BLaER1 (cell line): ENCODE results near the gene VAMP4.
A peak's percentile ranks its signal among the peaks of the same experiment; 100 is the strongest.

Experiments used
- H3K27ac ChIP-seq: shearing (Covaris generic); formaldehyde crosslinking; 2 replicates; pipeline ENCODE4 v1.8.1; 2022
- H3K27me3 ChIP-seq: shearing (Covaris generic); formaldehyde crosslinking; 2 replicates; pipeline ENCODE4 v1.8.1; 2022
- H3K36me3 ChIP-seq: shearing (Covaris generic); formaldehyde crosslinking; 2 replicates; pipeline ENCODE4 v1.8.1; 2022
- H3K4me1 ChIP-seq: shearing (Covaris generic); formaldehyde crosslinking; 2 replicates; pipeline ENCODE4 v1.8.1; 2022
- H3K4me2 ChIP-seq: shearing (Covaris generic); formaldehyde crosslinking; 2 replicates; pipeline ENCODE4 v1.8.1; 2022
- H3K4me3 ChIP-seq: shearing (Covaris generic); formaldehyde crosslinking; 2 replicates; pipeline ENCODE4 v1.8.1; 2022
- H3K9ac ChIP-seq: shearing (Covaris generic); formaldehyde crosslinking; 2 replicates; pipeline ENCODE4 v1.8.1; 2022
- H3K9me3 ChIP-seq: shearing (Covaris generic); formaldehyde crosslinking; 2 replicates; pipeline ENCODE4 v1.8.1; 2022
- H4K20me1 ChIP-seq: shearing (Covaris generic); formaldehyde crosslinking; 2 replicates; pipeline ENCODE4 v1.8.1; 2022
- Cebpa-rat ChIP-seq: shearing (Covaris generic); IDR thresholded peaks from 2 replicates; pipeline ENCODE4 v1.8.1; 2022

VAMP4 gene, protein sequence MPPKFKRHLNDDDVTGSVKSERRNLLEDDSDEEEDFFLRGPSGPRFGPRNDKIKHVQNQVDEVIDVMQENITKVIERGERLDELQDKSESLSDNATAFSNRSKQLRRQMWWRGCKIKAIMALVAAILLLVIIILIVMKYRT

GRCh38 chr1:171741872-171742576 lies at the start of gene VAMP4:
Gene VAMP4, minus strand, starts transcription at chr1:171742065. Its CDS starts 3,651 bp downstream, at chr1:171738414.
- Histone ChIP-seq H3K9ac (peak within 1 kb of the TSS; percentile 89), H3K4me3 (peak within 1 kb of the TSS; percentile 90), H3K27ac (peak within 1 kb of the TSS; percentile 88), H3K4me2 (peak within 1 kb of the TSS; percentile 92), H3K27me3 (no peaks in the 10 kb centered on the region), H3K36me3 (peaks cover 18% of the 10 kb centered on the region), H3K9me3 (no peaks in the 10 kb centered on the region), H4K20me1 (no peaks in the 10 kb centered on the region; the same call in 1 of the 2 replicates), H3K4me1 (peaks cover 25% of the 10 kb centered on the region)
- no peak for TF ChIP-seq Cebpa-rat

DNA sequence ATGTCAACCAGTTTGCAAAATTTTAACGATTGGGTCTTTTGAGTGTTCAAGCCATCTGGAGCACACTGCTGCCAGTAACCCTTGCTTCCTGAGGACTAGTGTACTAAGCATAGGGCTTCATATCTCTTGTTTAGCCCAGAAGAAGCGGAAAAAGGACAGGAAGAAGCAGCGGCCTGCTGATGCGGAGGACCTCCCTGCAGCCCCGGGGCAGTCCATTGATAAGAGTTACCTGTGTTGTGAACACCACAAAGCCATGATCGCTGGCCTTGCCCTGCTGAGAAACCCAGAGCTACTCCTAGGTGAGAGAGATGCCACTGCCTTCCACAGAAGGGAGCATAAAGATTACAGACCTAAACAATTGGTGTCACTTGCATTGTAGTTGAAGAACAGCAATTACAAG lies 48.5 kb upstream of the VAMP4 start:
- no peak overlapping the region for H3K27ac ChIP-seq
- H3K4me2 ChIP-seq = no peak overlapping the region
- no peak overlapping the region for H3K9ac ChIP-seq
- no peaks in the 10 kb centered on the region for H3K9me3 ChIP-seq
- peaks cover 12% of the 10 kb centered on the region for H3K4me1 ChIP-seq
- peaks cover 26% of the 10 kb centered on the region for H4K20me1 ChIP-seq
- H3K27me3 ChIP-seq = no peaks in the 10 kb centered on the region
- TF ChIP-seq Cebpa-rat = no peak
- no peak overlapping the region for H3K4me3 ChIP-seq
- peaks cover 98% of the 10 kb centered on the region for H3K36me3 ChIP-seq

DNA sequence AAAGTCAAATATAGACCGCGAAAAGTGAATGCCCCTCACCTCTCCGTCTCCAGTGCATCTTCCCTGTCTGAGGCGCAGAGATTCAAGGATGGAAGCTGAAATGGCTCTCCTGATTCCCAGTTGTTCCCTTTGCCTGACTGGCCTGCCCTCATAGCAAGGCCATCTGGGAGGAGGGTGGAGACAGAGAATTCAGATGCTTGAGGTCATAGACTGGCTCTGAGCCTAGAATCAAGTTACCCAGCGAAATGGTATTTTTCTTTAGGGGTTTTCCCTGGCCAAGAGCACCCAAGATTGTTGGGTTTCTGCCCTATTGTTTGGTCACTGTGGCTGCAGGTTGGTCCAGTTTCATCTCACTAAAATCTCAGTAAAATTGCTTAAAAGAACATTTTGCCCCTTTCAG lies 46.8 kb upstream of the VAMP4 start:
- Histone ChIP-seq H3K4me3 (no peak overlapping the region), H3K4me1 (peaks cover 21% of the 10 kb centered on the region), H3K9me3 (no peaks in the 10 kb centered on the region), H4K20me1 (peaks cover 39% of the 10 kb centered on the region), H3K9ac (no peak overlapping the region), H3K4me2 (no peak overlapping the region), H3K36me3 (peaks cover 98% of the 10 kb centered on the region), H3K27ac (no peak overlapping the region), H3K27me3 (no peaks in the 10 kb centered on the region)
- TF ChIP-seq Cebpa-rat = no peak

DNA sequence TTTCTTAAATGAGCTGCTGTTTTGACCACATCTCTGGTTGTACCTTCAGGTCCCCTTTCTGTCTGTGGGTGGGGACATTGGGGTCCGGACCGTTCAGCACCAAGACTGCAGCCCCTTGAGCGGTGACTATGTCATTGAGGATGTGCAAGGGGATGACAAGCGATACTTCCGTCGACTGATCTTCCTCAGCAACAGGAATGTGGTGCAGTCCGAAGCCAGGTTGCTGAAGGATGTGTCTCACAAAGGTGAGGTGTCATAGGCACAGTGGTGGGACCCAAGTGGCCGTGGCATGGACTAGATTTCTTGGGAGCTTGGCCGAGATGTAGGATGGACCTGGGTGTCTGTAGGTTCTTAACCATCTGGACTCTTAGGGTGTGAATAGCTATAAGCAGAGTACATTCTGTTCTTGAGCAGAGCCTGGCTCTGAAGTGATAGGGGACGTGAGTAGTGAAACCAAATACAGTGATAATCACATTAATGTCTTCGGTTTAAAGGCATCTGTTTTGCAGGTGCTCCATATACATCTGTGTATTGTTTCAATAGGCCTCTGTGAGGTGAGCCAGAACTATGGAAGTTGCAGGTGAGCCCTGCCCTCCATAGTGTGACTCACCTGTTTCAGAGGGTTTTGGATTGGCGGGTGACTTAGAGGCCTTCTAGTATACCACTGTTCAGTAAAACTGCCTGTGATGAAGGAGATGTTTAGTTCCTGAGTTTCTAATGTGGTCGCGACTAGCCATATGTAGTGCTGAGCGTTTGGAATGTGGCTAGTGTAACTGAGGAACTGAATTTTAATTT lies 46.0 kb upstream of the VAMP4 start:
- Histone ChIP-seq H3K4me1 (peaks cover 27% of the 10 kb centered on the region), H3K9me3 (no peaks in the 10 kb centered on the region), H3K4me3 (no peak overlapping the region), H3K4me2 (no peak overlapping the region), H3K27me3 (no peaks in the 10 kb centered on the region), H3K27ac (no peak overlapping the region), H3K36me3 (peaks cover 98% of the 10 kb centered on the region), H4K20me1 (peaks cover 39% of the 10 kb centered on the region), H3K9ac (no peak overlapping the region)
- TF ChIP-seq Cebpa-rat = no peak

DNA sequence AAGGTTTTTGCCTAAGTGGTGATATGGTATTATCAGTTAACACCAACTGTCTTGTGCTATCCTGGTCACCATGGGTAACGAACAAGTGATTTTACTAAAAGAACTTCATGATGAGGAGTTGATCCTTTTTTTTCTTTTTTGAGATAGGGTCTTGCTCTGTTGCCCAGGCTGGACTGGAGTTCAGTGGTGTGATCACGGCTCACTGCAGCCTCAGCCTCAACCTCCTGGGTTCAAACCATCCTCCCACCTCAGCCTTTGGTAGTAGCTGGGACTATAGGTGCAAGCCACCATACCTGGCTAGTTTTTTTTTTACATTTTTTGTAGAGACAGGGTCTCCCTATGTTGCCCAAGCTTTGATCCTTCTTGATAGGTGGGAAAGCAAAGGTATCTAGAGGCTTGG lies 44.7 kb upstream of the VAMP4 start:
- no peak overlapping the region for H3K27ac ChIP-seq
- no peaks in the 10 kb centered on the region for H3K9me3 ChIP-seq
- H3K4me1 ChIP-seq = peaks cover 36% of the 10 kb centered on the region
- no peak overlapping the region for H3K4me2 ChIP-seq
- peaks cover 85% of the 10 kb centered on the region for H3K36me3 ChIP-seq
- H3K27me3 ChIP-seq = no peaks in the 10 kb centered on the region
- H4K20me1 ChIP-seq = peaks cover 32% of the 10 kb centered on the region
- no peak for TF ChIP-seq Cebpa-rat
- no peak overlapping the region for H3K9ac ChIP-seq
- no peak overlapping the region for H3K4me3 ChIP-seq

DNA sequence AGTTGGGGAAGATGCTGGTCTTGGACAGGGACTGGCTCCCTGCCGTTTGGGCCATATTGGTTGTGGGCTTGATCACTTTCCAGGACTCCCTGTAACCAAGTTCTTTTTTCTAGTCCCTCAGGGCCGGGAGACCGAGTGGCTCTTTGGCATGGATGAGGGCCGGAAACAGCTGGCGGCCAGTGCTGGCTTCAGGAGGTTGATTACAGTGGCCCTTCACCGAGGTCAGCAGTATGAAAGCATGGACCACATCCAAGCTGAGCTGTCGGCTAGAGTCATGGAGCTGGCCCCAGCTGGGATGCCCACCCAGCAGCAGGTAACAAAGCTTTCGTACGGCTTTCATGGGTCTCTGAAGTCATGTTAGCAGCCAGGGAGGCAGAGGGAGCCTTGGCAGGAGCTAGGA lies 43.9 kb upstream of the VAMP4 start:
- no peak overlapping the region for H3K4me3 ChIP-seq
- no peaks in the 10 kb centered on the region for H3K27me3 ChIP-seq
- H3K36me3 ChIP-seq = peaks cover 77% of the 10 kb centered on the region
- H3K27ac ChIP-seq = no peak overlapping the region
- peaks cover 28% of the 10 kb centered on the region for H4K20me1 ChIP-seq
- no peak overlapping the region for H3K9ac ChIP-seq
- no peak overlapping the region for H3K4me2 ChIP-seq
- H3K9me3 ChIP-seq = no peaks in the 10 kb centered on the region
- no peak for TF ChIP-seq Cebpa-rat
- peaks cover 37% of the 10 kb centered on the region for H3K4me1 ChIP-seq

DNA sequence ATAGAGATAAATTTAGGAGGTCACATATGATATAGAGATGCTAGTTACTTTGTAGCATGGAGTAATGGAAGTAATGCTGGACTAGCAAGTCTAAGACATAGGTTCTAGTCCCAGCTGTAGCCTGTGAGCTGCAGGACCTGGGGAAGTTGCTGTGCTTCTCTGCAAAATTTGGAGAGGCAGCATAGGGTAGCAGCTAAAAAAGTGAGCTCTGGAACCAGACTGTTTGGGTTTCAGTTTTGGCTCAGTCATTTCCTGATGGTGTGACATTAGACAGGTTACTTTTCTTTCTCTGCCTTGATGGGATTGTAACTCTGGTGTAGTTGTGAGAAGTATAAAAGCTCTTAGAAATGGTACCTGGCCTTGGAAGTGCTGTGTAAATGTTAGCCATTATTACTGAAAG lies 42.9 kb upstream of the VAMP4 start:
- Histone ChIP-seq H3K4me3 (no peak overlapping the region), H3K27ac (no peak overlapping the region), H4K20me1 (peaks cover 23% of the 10 kb centered on the region), H3K4me1 (peaks cover 47% of the 10 kb centered on the region), H3K27me3 (no peaks in the 10 kb centered on the region), H3K36me3 (peaks cover 68% of the 10 kb centered on the region), H3K9ac (no peak overlapping the region), H3K9me3 (no peaks in the 10 kb centered on the region), H3K4me2 (peak overlapping the region; percentile 72)
- TF ChIP-seq Cebpa-rat = no peak

- no peak overlapping the region for H3K9ac ChIP-seq
- H3K27me3 ChIP-seq = no peaks in the 10 kb centered on the region
- TF ChIP-seq Cebpa-rat = no peak
- H3K4me1 ChIP-seq = peaks cover 47% of the 10 kb centered on the region
- peaks cover 23% of the 10 kb centered on the region for H4K20me1 ChIP-seq
- H3K4me3 ChIP-seq = no peak overlapping the region
- no peak overlapping the region for H3K27ac ChIP-seq
- H3K36me3 ChIP-seq = peaks cover 61% of the 10 kb centered on the region
- H3K4me2 ChIP-seq = peak overlapping the region; percentile 72
- H3K9me3 ChIP-seq = no peaks in the 10 kb centered on the region
Observed at GRCh38 chr1:171783816-171784530, 42.1 kb upstream of the VAMP4 start.

DNA sequence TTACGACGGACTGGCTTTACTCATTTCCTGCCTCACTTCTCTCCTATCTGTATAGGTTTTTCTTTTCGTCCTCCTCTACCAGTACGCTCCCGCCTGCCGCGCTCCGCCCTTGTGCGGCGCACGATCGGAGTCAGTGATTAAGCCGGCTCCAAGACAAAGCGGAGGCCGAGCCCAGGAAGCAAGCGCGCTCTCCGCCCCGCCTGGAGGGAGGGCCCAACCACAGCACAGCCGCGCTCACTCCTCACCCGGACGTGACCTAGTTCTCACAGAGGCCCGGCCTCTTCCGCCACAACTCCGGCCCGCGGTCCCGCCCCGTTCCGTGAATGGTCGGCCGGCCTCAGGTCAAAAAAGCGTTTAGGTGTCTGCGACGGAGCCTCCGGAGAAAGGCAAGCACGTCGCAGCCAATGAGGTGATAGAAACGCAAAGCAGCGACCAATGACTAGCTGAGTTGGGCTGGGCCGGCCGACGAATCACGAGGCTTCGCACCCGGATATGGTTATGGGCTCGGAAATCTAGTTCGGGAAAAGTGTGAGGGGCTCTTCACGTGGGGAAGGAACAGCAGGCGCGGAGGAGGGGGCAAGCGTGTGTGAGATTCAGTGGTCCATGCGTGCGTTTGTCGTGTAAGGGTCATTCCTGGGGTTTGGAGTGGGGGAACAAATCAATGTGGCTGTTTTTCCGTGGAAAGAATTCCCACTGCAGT lies 39.5 kb upstream of the VAMP4 start, which contains the start of gene METTL13:
Gene METTL13, plus strand, starts transcription at position 485 of the 700 bp plus-strand sequence. CDS start 308 bp downstream, outside the sequence.
- Histone ChIP-seq H3K9me3 (no peaks in the 10 kb centered on the region), H3K4me2 (peak within 1 kb of the TSS; percentile 78), H3K27ac (peak within 1 kb of the TSS; percentile 83), H3K27me3 (no peaks in the 10 kb centered on the region), H3K9ac (peak within 1 kb of the TSS; percentile 83), H4K20me1 (peaks cover 23% of the 10 kb centered on the region), H3K36me3 (peaks cover 35% of the 10 kb centered on the region), H3K4me3 (peak within 1 kb of the TSS; percentile 78), H3K4me1 (peaks cover 47% of the 10 kb centered on the region)
- no peak for TF ChIP-seq Cebpa-rat
